ENCODE data around the gene NPBWR2.
"Not testable (repeated sequence)": the region's sequence is repeated elsewhere in the genome, so short reads cannot be mapped to it uniquely, and the experiment has no call there.

The NPBWR2 gene

GRCh38 chr20:64143018-64143801 lies 35.8 kb upstream of the NPBWR2 start:
- no peak for FAIRE-seq

GRCh38 chr20:64142590-64142989 lies 35.2 kb upstream of the NPBWR2 start:
- no peak for FAIRE-seq

- no peak for FAIRE-seq
Measured at GRCh38 chr20:64140956-64141355, 33.6 kb upstream of the NPBWR2 start.

- no peak for FAIRE-seq
Measured at GRCh38 chr20:64140061-64140931, 32.9 kb upstream of the NPBWR2 start.

- no peak for FAIRE-seq
Measured at GRCh38 chr20:64139199-64140060, 32.1 kb upstream of the NPBWR2 start.

GRCh38 chr20:64138276-64138815 lies 31.0 kb upstream of the NPBWR2 start:
- no peak for FAIRE-seq

- FAIRE-seq = no peak
Measured at GRCh38 chr20:64137598-64138031, 30.2 kb upstream of the NPBWR2 start.

GRCh38 chr20:64136004-64136710 lies 28.8 kb upstream of the NPBWR2 start:
- no peak for FAIRE-seq

GRCh38 chr20:64134744-64135143 lies 27.4 kb upstream of the NPBWR2 start:
- not testable (repeated sequence) for FAIRE-seq

- no peak for FAIRE-seq
Measured at GRCh38 chr20:64133951-64134407, 26.6 kb upstream of the NPBWR2 start.

- no peak for FAIRE-seq
Measured at GRCh38 chr20:64131406-64131805, 24.0 kb upstream of the NPBWR2 start.

- no peak for FAIRE-seq
Measured at GRCh38 chr20:64130876-64131275, 23.5 kb upstream of the NPBWR2 start.

- no peak for FAIRE-seq
Measured at GRCh38 chr20:64130271-64130670, 22.9 kb upstream of the NPBWR2 start.

- no peak for FAIRE-seq
Measured at GRCh38 chr20:64129146-64129782, 21.9 kb upstream of the NPBWR2 start.

- FAIRE-seq = not testable (repeated sequence)
Measured at GRCh38 chr20:64123517-64123916, 16.2 kb upstream of the NPBWR2 start.

GRCh38 chr20:64122927-64123326 lies 15.6 kb upstream of the NPBWR2 start:
- not testable (repeated sequence) for FAIRE-seq

GRCh38 chr20:64121586-64121985 lies 14.2 kb upstream of the NPBWR2 start:
- FAIRE-seq = no peak

GRCh38 chr20:64119681-64120341 lies 12.4 kb upstream of the NPBWR2 start:
- no peak for FAIRE-seq

- FAIRE-seq = no peak
Measured at GRCh38 chr20:64119301-64119680, 11.9 kb upstream of the NPBWR2 start.

- FAIRE-seq = not testable (repeated sequence)
Measured at GRCh38 chr20:64117432-64117777, 10.0 kb upstream of the NPBWR2 start.
